Skeletal muscle satellite cell (primary cell): Measurements from ENCODE around the gene RTN4R. TPM values are rescaled to one million over a fixed set of nuclear protein-coding genes. Genes with fewer than 3 reads are reported as not detected.
"Not testable (repeated sequence)": the region's sequence is repeated elsewhere in the genome, so short reads cannot be mapped to it uniquely, and the experiment has no call there.

Source experiments
- H3K27me3 ChIP-seq: 2 replicates; pipeline ENCODE4 v1.7.0; 2013; ENCODE audit warnings: low read length; ENCODE audit not compliant: control insufficient read depth, insufficient read depth
- H3K36me3 ChIP-seq: 2 replicates; pipeline ENCODE4 v1.7.0; 2013; ENCODE audit warnings: mild to moderate bottlenecking, control low read depth, low read length; ENCODE audit not compliant: insufficient read depth
- H3K4me1 ChIP-seq: 2 replicates; pipeline ENCODE4 v1.7.0; 2013; ENCODE audit warnings: low read length; ENCODE audit not compliant: control insufficient read depth, insufficient read depth
- H3K4me2 ChIP-seq: 2 replicates; pipeline ENCODE4 v1.7.0; 2013; ENCODE audit warnings: mild to moderate bottlenecking, low read length
- H3K4me3 ChIP-seq: 2 replicates; pipeline ENCODE4 v1.7.0; 2013; ENCODE audit warnings: low read length
- H3K9ac ChIP-seq: 2 replicates; pipeline ENCODE4 v1.7.0; 2013; ENCODE audit warnings: mild to moderate bottlenecking, low read depth, low read length, moderate library complexity
- H3K9me3 ChIP-seq: replicated peaks from 2 replicates; pipeline ENCODE4 v1.7.0; 2013; ENCODE audit warnings: mild to moderate bottlenecking, control low read depth, low read length
- total RNA-seq: library from RNA; depleted of rRNA; stranded (reverse); fragments of >200 nt; gene quantifications from 2 replicates; pipeline ENCODE4 v1.2.3, GENCODE V29; 2012; rRNA removed

The RTN4R gene
- total RNA-seq, result under 0.01 and 0.25 TPM in 2 replicates

- Histone ChIP-seq H3K9ac (no peak within 1 kb of the TSS), H3K36me3 (no peaks in the 10 kb centered on the region), H3K27me3 (peaks cover 3% of the 10 kb centered on the region), H3K4me1 (no peaks in the 10 kb centered on the region), H3K9me3 (no peaks in the 10 kb centered on the region), H3K4me3 (peak within 1 kb of the TSS; percentile 57), H3K4me2 (peak within 1 kb of the TSS; percentile 80)
Measured at GRCh38 chr22:20268279-20269012, at the start of gene RTN4R. RTN4R (minus strand) TSS chr22:20268318; CDS start chr22:20268092, 226 bp downstream.

GRCh38 chr22:20317402-20318042, 49.4 kb upstream of the RTN4R start:
- not testable (repeated sequence) for H3K4me3 ChIP-seq, H3K9me3 ChIP-seq
- H3K4me1 ChIP-seq, result peaks cover 22% of the 10 kb centered on the region

GRCh38 chr22:20316844-20317401, 48.8 kb upstream of the RTN4R start:
- H3K9ac ChIP-seq, result no peak overlapping the region
- H3K27me3 ChIP-seq, result no peaks in the 10 kb centered on the region
- no peak overlapping the region for H3K4me3 ChIP-seq
- no peaks in the 10 kb centered on the region for H3K9me3 ChIP-seq
- H3K36me3 ChIP-seq, result peaks cover 3% of the 10 kb centered on the region
- no peak overlapping the region for H3K4me2 ChIP-seq
- H3K4me1 ChIP-seq, result peaks cover 22% of the 10 kb centered on the region

More at GRCh38 chr22:20317402-20318042, 49.4 kb upstream of the RTN4R start:
- H3K27me3 ChIP-seq, H3K9ac ChIP-seq, H3K36me3 ChIP-seq: not testable (repeated sequence)
- H3K4me2 ChIP-seq, result peak overlapping the region; percentile 97

- H3K9me3 ChIP-seq, result no peaks in the 10 kb centered on the region
- no peak overlapping the region for H3K9ac ChIP-seq
- H3K4me2 ChIP-seq, result no peak overlapping the region
- no peak overlapping the region for H3K4me3 ChIP-seq
- no peaks in the 10 kb centered on the region for H3K27me3 ChIP-seq
- H3K36me3 ChIP-seq, result peaks cover 3% of the 10 kb centered on the region
- H3K4me1 ChIP-seq, result peaks cover 21% of the 10 kb centered on the region
Measured at GRCh38 chr22:20316217-20316843, 48.2 kb upstream of the RTN4R start.

- Histone ChIP-seq H3K4me3 (no peak overlapping the region), H3K9ac (no peak overlapping the region), H3K4me2 (no peak overlapping the region), H3K9me3 (no peaks in the 10 kb centered on the region), H3K4me1 (peaks cover 13% of the 10 kb centered on the region), H3K27me3 (no peaks in the 10 kb centered on the region), H3K36me3 (peaks cover 3% of the 10 kb centered on the region)
Measured at GRCh38 chr22:20315337-20316216, 47.5 kb upstream of the RTN4R start.

- not testable (repeated sequence) for H3K36me3 ChIP-seq, H3K9ac ChIP-seq, H3K9me3 ChIP-seq, H3K27me3 ChIP-seq, H3K4me2 ChIP-seq, H3K4me3 ChIP-seq
- H3K4me1 ChIP-seq, result peaks cover 13% of the 10 kb centered on the region
Measured at GRCh38 chr22:20314741-20315336, 46.7 kb upstream of the RTN4R start.

GRCh38 chr22:20314206-20314605, 46.1 kb upstream of the RTN4R start:
- not testable (repeated sequence) for H3K36me3 ChIP-seq, H3K27me3 ChIP-seq, H3K9ac ChIP-seq, H3K4me2 ChIP-seq, H3K9me3 ChIP-seq, H3K4me3 ChIP-seq
- peaks cover 11% of the 10 kb centered on the region for H3K4me1 ChIP-seq

GRCh38 chr22:20313306-20314077, 45.4 kb upstream of the RTN4R start:
- H3K9ac ChIP-seq, H3K27me3 ChIP-seq, H3K4me3 ChIP-seq, H3K36me3 ChIP-seq, H3K9me3 ChIP-seq, H3K4me1 ChIP-seq, H3K4me2 ChIP-seq: not testable (repeated sequence)

GRCh38 chr22:20312396-20313191, 44.5 kb upstream of the RTN4R start:
- Histone ChIP-seq H3K9me3 (no peaks in the 10 kb centered on the region), H3K4me1 (peaks cover 3% of the 10 kb centered on the region), H3K4me3 (no peak overlapping the region), H3K4me2 (no peak overlapping the region), H3K36me3 (peaks cover 3% of the 10 kb centered on the region), H3K9ac (no peak overlapping the region), H3K27me3 (no peaks in the 10 kb centered on the region)
